G401.6 (cell line): ENCODE measurements around the gene S100A1.
"Not testable (repeated sequence)": the region's sequence is repeated elsewhere in the genome, so short reads cannot be mapped to it uniquely, and the experiment has no call there.

ENCODE experiments used
- FAIRE-seq: peaks from 2 replicates; lab custom pipeline; 2012; peaks lifted over from hg19 to GRCh38; lab: Jason Lieb, UNC

The S100A1 gene

DNA sequence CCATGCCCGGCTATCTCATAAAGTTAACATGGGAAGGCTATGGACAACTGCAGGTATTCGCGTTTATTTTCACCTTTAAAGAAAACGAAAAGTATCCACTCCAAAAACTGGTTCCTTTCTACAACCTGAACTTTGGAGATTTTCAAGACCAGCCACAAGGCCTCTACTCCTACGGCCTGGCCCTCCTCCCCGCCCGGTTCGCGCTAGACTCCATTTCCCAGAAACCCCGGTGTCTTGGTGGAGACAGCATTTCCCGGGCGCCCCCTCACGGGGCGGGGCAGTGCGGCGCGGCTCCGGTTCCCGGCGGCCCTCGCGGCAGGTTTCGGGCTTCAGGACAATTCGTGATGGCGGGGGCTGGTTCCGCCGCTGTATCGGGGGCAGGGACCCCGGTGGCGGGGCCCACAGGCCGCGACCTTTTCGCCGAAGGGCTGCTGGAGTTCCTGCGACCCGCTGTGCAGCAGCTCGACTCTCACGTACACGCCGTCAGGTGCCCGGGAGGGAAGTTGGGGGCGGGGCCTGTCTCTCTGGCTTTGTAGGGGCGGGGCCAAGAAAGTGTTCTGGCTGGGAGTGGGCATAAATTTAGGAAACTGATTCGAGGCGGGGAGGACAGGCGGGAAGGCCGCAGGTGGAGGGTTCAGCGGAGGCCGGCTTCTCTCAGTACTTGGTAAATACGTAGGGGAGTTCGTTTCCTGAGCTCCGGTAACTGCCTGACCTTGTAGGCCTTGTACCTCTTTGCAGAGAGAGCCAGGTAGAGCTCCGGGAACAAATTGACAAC is 30.4 kb downstream of the S100A1 start, which contains the start of gene SNAPIN:
TSS of gene SNAPIN (plus strand) at position 304 of the 775 bp plus-strand sequence. CDS start at position 345, 41 bp downstream.
- FAIRE-seq: peak; percentile 69

GRCh38 chr1:153659175-153659534 is 30.9 kb downstream of the S100A1 start:
- no peak for FAIRE-seq

DNA sequence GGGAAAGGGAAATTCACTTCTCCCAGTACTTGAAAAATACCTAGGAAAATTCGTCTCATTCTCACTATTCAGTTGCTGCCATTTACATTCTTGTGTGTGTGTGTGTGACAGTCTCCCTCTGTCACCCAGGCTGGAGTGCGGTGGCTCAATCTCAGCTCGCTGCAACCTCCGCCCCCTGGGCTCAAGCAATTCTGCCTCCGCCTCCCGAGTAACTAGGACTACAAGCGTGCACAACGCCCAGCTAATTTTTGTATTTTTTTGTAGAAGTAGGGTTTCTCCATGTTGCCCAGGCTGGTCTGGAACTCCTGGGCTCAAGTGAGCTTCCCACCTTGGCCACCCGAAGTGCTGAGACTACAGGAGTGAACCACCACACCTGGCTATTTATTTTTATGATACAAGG is 31.4 kb downstream of the S100A1 start:
- no peak for FAIRE-seq

DNA sequence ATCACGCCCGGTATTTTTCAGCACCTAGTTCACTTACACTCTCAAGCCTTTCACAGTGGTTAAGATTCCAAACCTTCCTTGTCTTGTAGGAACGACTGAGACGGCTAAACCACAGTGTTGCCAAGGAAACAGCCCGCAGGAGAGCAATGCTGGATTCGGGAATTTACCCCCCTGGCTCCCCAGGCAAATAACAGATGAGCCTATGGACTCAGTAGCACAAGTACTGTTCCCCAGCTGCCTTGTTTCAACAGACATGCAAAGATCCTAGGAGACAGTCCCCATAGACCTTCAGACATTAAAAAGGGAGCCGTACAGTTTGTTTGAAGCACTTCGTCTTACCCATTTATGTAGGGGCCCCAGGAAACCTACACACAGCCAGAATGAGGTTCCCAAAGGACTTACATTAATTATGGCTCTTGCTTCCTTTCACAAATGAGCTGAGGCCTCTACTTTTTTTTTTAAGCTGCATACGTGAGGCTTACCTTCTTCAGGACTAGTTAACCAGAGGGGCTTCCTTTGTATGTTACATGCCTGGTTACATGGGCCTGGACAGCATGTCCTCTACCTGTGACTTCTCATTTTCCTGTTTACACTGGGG is 33.0 kb downstream of the S100A1 start:
- peak; percentile 84 for FAIRE-seq

- FAIRE-seq: no peak
These were observed 34.0 kb downstream of the S100A1 start for GRCh38 chr1:153662269-153662668.

DNA sequence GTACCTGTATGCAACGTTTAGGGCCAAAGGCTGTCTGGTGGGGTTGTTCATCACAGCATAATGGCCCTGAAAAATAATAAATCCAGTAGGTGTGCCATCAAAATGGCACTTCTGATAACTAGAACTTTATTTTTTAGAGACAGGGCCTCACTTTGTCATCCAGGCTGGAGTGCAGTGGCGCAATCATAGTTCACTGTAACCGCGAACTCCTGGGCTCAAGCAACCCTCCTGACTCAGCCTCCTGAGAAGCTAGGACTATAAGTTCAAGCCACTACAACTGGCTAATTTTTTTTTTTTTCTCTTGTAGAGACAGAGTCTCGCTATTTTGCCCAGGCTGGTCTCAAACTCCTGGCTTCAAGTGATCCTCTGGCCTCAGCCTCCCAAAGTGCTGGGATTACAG is 35.0 kb downstream of the S100A1 start:
- FAIRE-seq: no peak

- FAIRE-seq: no peak
These were observed 39.2 kb downstream of the S100A1 start for GRCh38 chr1:153667439-153667838.

GRCh38 chr1:153668672-153669071 is 40.4 kb downstream of the S100A1 start:
- not testable (repeated sequence) for FAIRE-seq

DNA sequence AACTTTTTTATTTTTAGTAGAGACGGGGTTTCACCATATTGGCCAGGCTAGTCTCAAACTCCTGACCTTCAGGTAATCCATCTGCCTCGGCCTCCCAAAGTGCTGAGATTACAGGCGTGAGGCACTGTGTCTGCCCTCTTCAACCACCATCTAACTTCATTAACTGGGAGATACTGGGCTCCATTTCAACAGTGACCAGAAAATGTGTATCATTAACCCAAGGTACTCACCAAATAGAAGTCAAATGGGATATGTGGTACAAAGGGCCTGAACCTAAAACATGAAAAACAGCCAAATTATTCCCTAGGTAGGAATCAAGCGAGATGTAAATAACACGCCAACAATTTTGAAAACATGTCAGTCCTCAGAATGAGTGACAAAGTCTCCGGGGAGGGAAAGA is 41.4 kb downstream of the S100A1 start:
- no peak for FAIRE-seq

GRCh38 chr1:153670257-153670858 is 42.1 kb downstream of the S100A1 start:
- FAIRE-seq: no peak

DNA sequence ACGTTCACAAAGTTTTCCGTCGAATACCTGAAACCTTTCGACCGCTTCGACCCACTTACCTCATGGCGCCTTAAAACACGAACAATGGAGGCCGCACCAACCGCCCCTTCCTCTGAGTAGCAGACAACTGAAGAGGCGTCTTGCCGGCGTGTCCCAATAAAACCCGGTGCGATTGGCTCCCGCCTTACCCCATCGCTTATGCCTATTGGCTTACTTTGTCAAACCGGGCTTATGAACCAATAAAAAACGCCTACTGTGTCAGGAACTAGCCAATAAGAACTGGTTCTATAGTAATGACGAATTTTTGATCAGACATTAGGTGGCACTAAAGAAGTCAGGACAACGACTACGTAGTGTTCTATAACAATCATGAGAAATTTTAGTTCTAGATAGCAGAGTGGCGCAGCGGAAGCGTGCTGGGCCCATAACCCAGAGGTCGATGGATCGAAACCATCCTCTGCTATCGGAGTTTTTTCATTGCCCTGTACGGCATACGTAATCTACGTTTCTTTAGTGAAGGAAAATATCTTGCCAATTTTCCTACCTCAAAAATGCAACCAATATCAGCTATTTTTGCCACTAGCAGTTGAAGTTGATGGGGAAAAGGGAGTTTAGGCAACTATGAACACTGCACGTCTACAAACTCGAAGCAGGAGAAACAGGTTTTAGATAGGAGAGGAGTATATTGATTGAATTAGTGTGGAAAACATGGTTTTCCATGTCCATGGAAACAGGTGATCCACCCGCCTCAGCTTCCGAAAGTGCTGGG is 42.8 kb downstream of the S100A1 start, which contains the start of gene ILF2:
TSS of gene ILF2 (minus strand) at position 135 of the 769 bp plus-strand sequence. CDS start at position 64, 71 bp downstream.
- FAIRE-seq: peak; percentile 99

DNA sequence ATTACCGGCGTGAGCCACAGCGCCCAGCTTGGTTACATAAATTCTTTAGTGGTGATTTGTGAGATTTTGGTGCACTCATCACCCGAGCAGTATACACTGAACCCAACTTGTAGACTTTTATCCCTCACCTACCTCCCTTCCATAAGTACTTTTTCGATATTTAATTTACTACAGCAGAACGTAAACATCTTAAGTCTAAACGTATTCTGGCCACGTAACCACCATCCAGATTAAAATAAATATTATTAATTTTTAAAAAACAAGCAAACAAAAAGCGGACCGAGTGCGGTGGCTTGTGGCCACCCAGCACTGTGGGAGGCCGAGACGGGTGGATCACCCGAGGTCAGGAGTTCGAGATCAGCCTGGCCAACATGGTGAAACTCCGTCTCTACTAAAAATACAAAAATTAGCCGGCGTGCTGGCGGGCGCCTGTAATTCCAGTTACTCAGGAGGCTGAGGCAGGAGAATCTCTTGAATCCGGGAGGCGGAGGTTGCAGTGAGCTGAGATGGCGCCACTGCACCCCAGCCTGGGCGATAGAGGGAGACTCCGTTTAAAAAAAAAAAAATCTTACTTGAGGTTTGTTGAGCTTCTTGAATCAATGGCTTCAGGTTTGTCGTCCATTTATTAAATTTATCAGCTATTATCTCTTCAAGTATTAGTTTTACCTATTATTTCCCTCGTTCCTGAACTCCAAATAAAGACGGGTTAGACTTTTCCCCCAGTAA is 43.6 kb downstream of the S100A1 start:
- not testable (repeated sequence) for FAIRE-seq

DNA sequence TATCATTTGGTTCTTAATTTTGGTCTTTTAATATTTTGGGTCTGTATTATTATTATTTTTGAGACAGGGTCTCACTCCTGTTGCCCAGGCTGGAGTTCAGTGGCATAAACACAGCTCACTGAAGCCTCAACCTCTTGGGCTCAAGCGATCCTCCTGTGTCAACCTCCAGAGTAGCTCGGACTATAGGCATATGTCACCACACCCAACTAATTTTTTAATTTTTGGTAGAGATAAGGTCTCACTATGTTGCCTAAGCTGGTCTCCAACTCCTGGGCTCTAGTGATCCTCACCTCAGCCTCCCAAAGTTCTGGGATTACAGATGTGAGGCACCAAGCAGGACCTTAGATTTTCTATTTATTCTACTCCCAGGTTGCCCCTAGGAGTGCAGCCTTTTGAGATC is 45.3 kb downstream of the S100A1 start:
- FAIRE-seq: no peak

DNA sequence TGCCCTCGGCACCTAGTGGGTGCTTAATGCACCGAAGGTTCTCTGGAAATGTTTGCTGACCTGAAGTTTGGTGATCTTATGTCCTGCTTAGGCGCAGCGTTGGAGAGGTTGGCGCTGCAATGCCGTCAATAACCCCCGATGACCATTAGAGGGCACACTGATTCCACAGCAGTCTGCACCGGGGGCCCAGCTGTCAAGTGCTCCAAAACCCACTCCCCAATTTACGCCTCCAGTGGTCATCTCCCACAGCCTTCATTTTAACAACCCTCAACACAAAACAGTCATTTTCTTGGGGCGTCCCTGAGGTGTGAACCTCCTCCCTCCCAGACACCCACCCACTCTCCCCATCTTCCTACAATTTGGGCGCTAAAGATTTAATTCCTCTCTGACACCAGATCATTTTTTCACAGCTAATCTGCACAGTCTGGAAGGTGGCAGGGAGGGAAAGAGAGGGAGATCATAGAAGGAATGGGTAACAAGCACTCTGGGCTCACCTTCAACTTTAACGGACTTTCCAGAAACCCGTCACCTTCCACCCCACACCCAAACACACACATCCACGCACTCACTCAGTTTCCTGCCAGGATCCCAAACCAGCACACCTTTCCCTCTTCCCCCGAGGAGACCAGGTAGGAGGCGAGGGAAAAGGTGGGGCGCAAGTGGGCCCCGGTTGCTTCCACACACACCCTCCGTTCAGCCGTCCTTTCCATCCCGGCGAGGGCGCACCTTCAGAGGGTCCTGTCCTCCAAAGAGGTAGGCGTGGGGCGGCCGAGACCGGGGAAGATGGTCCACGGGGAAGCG is 49.7 kb downstream of the S100A1 start:
- FAIRE-seq: peak; percentile 15

GRCh38 chr1:153678519-153679336 is 50.5 kb downstream of the S100A1 start, which contains the start of gene NPR1:
Gene NPR1 (plus strand): TSS chr1:153678688. CDS start chr1:153679109, 421 bp downstream.
- FAIRE-seq: no peak

DNA sequence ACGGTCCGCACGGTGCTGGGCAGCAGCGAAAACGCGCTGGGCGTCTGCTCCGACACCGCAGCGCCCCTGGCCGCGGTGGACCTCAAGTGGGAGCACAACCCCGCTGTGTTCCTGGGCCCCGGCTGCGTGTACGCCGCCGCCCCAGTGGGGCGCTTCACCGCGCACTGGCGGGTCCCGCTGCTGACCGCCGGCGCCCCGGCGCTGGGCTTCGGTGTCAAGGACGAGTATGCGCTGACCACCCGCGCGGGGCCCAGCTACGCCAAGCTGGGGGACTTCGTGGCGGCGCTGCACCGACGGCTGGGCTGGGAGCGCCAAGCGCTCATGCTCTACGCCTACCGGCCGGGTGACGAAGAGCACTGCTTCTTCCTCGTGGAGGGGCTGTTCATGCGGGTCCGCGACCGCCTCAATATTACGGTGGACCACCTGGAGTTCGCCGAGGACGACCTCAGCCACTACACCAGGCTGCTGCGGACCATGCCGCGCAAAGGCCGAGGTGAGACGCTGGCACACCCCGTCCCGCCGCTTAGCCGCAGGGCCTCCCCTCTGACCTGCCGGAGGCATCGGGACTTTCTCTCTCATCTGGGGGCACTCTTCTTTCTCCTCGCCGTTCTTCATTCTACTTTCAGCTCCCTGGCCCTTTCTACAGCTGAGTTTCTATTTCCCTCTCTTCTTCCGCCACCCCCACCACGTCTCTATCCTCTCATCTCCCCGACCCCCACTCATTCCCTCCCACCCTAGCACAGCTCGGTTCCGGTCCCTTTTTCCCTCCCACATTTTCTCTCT is 51.3 kb downstream of the S100A1 start:
- no peak for FAIRE-seq

DNA sequence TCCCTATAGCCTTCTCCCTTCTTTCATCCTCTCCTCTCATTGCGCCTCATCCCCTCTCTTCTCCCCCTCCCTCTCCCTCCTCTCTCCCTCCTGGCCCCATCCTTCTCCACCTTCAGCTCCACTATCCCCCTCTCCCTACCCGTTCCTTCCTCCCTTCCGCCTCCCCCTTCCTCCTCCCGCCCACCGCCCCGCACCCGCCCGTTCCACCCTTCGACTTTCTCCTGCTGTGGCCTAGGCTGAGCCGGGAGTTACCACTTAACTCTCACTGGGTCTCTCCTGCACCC is 51.8 kb downstream of the S100A1 start:
- no peak for FAIRE-seq
